Heart left ventricle (tissue), 13 donors: ENCODE data around the gene CDH23.

Experiments used
- CTCF ChIP-seq, 12 donors: fragments of 200-600 bp; sonication (generic) in 4 of 12; IDR thresholded peaks; one replicate each; pipeline versions ENCODE4 v1.5.0 to v1.8.0; 2018 to 2022; ENCODE audit warnings: antibody characterized with exemption in 12 of 12, mild to moderate bottlenecking in 5 of 12
- POLR2A ChIP-seq, 2 donors: fragments of 450-650 bp; IDR thresholded peaks; one replicate each; pipeline ENCODE4 v1.6.1; 2017; ENCODE audit warnings: antibody characterized with exemption in 2 of 2, mild to moderate bottlenecking in 2 of 2, moderate library complexity in 2 of 2
- donor health status: ischemic (EF 13 %, LVEDD 7.1; RV severe dilation, severe dysfunction).
- donor health status: DM: no; HTN: yes; CAD: no.
- donor health status: DM: no; HTN: no; CAD: no.
- donor health status: ischemic (EF 25% LVEDD 6.9; RV normal size, moderate dysfunction).
- donor health status: ischemic (EF 25% LVEDD 5.7; RV mildly dilated, moderate dysfunction).
- donor health status: ischemic (EF 35%, LVEDD 5.7; RV mildly dilated, moderate dysfunction).
- donor health status: nonischemic (EF 11% LVEDD 7.7; RV severe dilation, severe dysfunction).
- donor health status: DM: yes; HTN: yes; CAD: no.
- donor health status: PGD.
- donor health status: ischemic (EF 29% LVEDD 5.4; RV normal size, mild dysfunction).
- donor health status: nonischemic (EF 23%, LVEDD 6.1; RV moderate dilation, normal function).

DNA sequence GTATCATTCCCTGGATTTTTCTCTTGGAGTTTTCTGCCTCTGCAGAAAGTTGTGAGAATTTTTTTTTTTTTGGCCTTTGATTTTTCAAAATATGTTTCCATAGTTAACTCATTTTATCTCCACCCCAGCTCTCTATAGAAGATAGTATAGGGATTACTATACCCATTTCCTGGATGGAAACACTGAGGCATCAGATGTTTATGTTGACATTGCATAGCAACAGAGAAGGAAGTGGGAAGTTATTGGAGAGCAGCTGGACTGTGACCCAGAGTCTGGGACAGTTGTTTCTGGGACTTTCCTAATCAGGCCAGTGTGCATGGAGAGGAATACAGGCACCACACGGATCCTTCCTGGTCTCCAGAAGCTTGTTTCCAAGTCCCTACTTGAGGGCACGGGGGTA is 158.0 kb downstream of the CDH23 start:
- TF ChIP-seq CTCF (IDR thresholded peaks at IDR 0.05) (no peak), POLR2A (IDR thresholded peaks at IDR 0.05) (no peak)
